GM23338 (cell line): Measurements from ENCODE around the gene RGL1. TPM values are rescaled to one million over a fixed set of nuclear protein-coding genes. Genes with fewer than 3 reads are reported as not detected.

Source experiments
- ATAC-seq: fragments of 200-7000 bp; cut with Tn5 transposase; 3 replicates; pipeline ENCODE4 v1.9.1; 2020
- DNase-seq: peaks from one replicate; pipeline ENCODE4 v3.0.0-alpha.2; 2015; ENCODE audit warnings: low spot score
- H2AFZ ChIP-seq: fragments of 200-600 bp; sonication (generic); 2 replicates; pipeline ENCODE4 v1.8.0; 2016; ENCODE audit warnings: antibody characterized with exemption, mild to moderate bottlenecking, moderate library complexity
- H3F3A ChIP-seq: fragments of 200-600 bp; sonication (generic); replicated peaks from 2 replicates; pipeline ENCODE4 v1.8.0; 2017; ENCODE audit warnings: antibody characterized with exemption, mixed run types, low read depth
- H3K27ac ChIP-seq: fragments of 200-600 bp; sonication (generic); 2 replicates; pipeline ENCODE4 v1.6.1; 2016; ENCODE audit warnings: low read depth
- H3K27me3 ChIP-seq: fragments of 200-600 bp; sonication (generic); 2 replicates; pipeline ENCODE4 v1.8.0; 2016; ENCODE audit warnings: mild to moderate bottlenecking, mixed run types, moderate library complexity; ENCODE audit not compliant: insufficient read depth
- H3K36me3 ChIP-seq: fragments of 200-600 bp; sonication (generic); 2 replicates; pipeline ENCODE4 v1.8.0; 2016; ENCODE audit warnings: mild to moderate bottlenecking; ENCODE audit not compliant: insufficient read depth
- H3K4me1 ChIP-seq: fragments of 200-600 bp; sonication (generic); 2 replicates; pipeline ENCODE4 v1.8.0; 2016; ENCODE audit warnings: mild to moderate bottlenecking, moderate library complexity; ENCODE audit not compliant: insufficient read depth
- H3K4me2 ChIP-seq: fragments of 200-600 bp; sonication (generic); 2 replicates; pipeline ENCODE4 v1.7.1; 2017; ENCODE audit warnings: mixed run types
- H3K4me3 ChIP-seq: fragments of 200-600 bp; sonication (generic); 2 replicates; pipeline ENCODE4 v1.6.1; 2016; ENCODE audit warnings: mixed run types
- H3K79me2 ChIP-seq: fragments of 200-600 bp; sonication (generic); replicated peaks from 2 replicates; pipeline ENCODE4 v1.8.0; 2017; ENCODE audit warnings: mild to moderate bottlenecking; ENCODE audit not compliant: insufficient read depth
- H3K9me2 ChIP-seq: fragments of 200-600 bp; sonication (generic); 2 replicates; pipeline ENCODE4 v1.8.0; 2017; ENCODE audit not compliant: insufficient read depth
- H4K20me1 ChIP-seq: fragments of 200-600 bp; sonication (generic); replicated peaks from 2 replicates; pipeline ENCODE4 v1.8.0; 2017; ENCODE audit warnings: mild to moderate bottlenecking; ENCODE audit not compliant: insufficient read depth
- H3K27ac Mint-ChIP-seq: 2 replicates; pipeline ENCODE4 v1.8.0; 2020; ENCODE audit warnings: inconsistent platforms, mild to moderate bottlenecking, moderate library complexity, mixed read lengths
- H3K27me3 Mint-ChIP-seq: 3 replicates; pipeline ENCODE4 v1.8.0; 2022; ENCODE audit warnings: low read depth, mild to moderate bottlenecking, moderate library complexity, mixed read lengths, inconsistent platforms; ENCODE audit not compliant: insufficient read depth, poor library complexity
- H3K36me3 Mint-ChIP-seq: 3 replicates; pipeline ENCODE4 v1.8.0; 2021; ENCODE audit warnings: low read depth, mild to moderate bottlenecking, inconsistent platforms, moderate library complexity, mixed read lengths
- H3K4me1 Mint-ChIP-seq: 3 replicates; pipeline ENCODE4 v1.8.0; 2020; ENCODE audit warnings: mild to moderate bottlenecking, inconsistent platforms, mixed read lengths
- H3K4me3 Mint-ChIP-seq: 3 replicates; pipeline ENCODE4 v1.8.0; 2021; ENCODE audit warnings: moderate library complexity, mild to moderate bottlenecking, inconsistent platforms, mixed read lengths
- H3K9me3 Mint-ChIP-seq: 3 replicates; pipeline ENCODE4 v1.8.0; 2020; ENCODE audit warnings: moderate library complexity, mild to moderate bottlenecking, inconsistent platforms, mixed read lengths
- CREB1 ChIP-seq: fragments of 250-450 bp; sonication (Bioruptor Pico); IDR thresholded peaks from 2 replicates; pipeline ENCODE4 v1.5.0; 2020; ENCODE audit warnings: low read depth, mild to moderate bottlenecking, moderate library complexity
- EZH2 ChIP-seq: fragments of 200-600 bp; sonication (generic); IDR thresholded peaks from one replicate; pipeline ENCODE4 v1.8.0; 2017; ENCODE audit warnings: antibody characterized with exemption, mild to moderate bottlenecking, low read depth; ENCODE audit not compliant: unreplicated experiment
- EZH2phosphoT487 ChIP-seq: fragments of 200-600 bp; sonication (generic); IDR thresholded peaks from one replicate; pipeline ENCODE4 v1.8.1; 2018; ENCODE audit warnings: antibody characterized with exemption; ENCODE audit not compliant: unreplicated experiment
- JUNB ChIP-seq: IDR thresholded peaks from one replicate; pipeline ENCODE4 v1.6.1; 2016; ENCODE audit warnings: antibody characterized with exemption; ENCODE audit not compliant: unreplicated experiment
- NANOG ChIP-seq: IDR thresholded peaks from 2 replicates; pipeline ENCODE4 v1.6.1; 2016; ENCODE audit warnings: antibody characterized with exemption, borderline replicate concordance
- POLR2AphosphoS5 ChIP-seq: IDR thresholded peaks from 2 replicates; pipeline ENCODE4 v1.6.1; 2016; ENCODE audit warnings: antibody characterized with exemption, low read depth
- STAT1 ChIP-seq: IDR thresholded peaks from one replicate; pipeline ENCODE4 v1.6.1; 2016; ENCODE audit warnings: antibody characterized with exemption; ENCODE audit not compliant: unreplicated experiment
- ZNF114 ChIP-seq: fragments of 250-450 bp; sonication (Bioruptor Pico); IDR thresholded peaks from 2 replicates; pipeline ENCODE4 v1.5.0; 2020; ENCODE audit warnings: mild to moderate bottlenecking, moderate library complexity
- ZNF331 ChIP-seq: fragments of 250-450 bp; sonication (Bioruptor Pico); IDR thresholded peaks from 2 replicates; pipeline ENCODE4 v1.5.0; 2020; ENCODE audit warnings: low read depth, mild to moderate bottlenecking, moderate library complexity
- polyA plus RNA-seq: library from polyadenylated mRNA; unstranded; fragments of >200 nt; fragmentation: Nextera tagmentation; extraction: Ambion mirVana; gene quantifications from 2 replicates; pipeline ENCODE4 v1.2.1, GENCODE V29; 2016
- total RNA-seq: library from RNA; depleted of rRNA; stranded (reverse); fragments of >200 nt; shearing (Covaris generic); gene quantifications from 2 replicates; pipeline ENCODE4 v1.2.3, GENCODE V29; 2014
- TF ChIP-seq, protein P1 (sequence below), 2 experiments: fragments of 200-600 bp in 1 of 2; sonication (generic) in 1 of 2; conservative IDR thresholded peaks; 2 replicates each; pipeline versions ENCODE4 v1.5.1 to v1.6.1; 2016 to 2017; ENCODE audit warnings: antibody characterized with exemption in 2 of 2, low read depth in 2 of 2, mild to moderate bottlenecking in 2 of 2, moderate library complexity in 1 of 2
- TF ChIP-seq, protein P2 (sequence below): fragments of 250-450 bp; sonication (Bioruptor Pico); IDR thresholded peaks from 2 replicates; pipeline ENCODE4 v1.5.0; 2020; ENCODE audit warnings: mild to moderate bottlenecking, moderate library complexity

The RGL1 gene
- total and polyA plus RNA-seq, 2 experiments from 2014 or later = 0.91 to 2.6 TPM

DNA sequence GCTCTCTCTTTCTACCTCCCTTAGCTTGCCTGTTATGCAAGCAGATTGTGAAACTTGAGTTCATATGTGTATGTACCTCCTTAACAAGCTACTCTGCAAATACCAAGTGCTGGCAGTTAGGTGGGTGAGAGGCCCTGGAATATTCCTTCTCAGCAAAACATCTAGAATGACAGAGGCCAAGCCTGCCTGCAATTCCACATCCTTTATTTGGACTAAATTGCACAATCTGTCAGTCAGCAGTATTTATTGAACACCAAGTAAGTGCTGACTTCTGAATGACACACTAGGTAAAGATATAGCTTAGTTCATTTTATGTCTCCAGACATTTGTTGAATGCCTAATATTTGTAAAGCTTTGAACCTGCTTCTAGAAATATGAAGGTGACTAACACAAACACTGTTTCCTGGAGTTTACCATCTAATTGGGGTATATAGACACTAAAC, 87.5 kb downstream of the RGL1 start:
- no peak for ATAC-seq

More for the DNA sequence above, 87.5 kb downstream of the RGL1 start:
- H3K4me3 ChIP-seq = no peak overlapping the region
- Mint-ChIP-seq H3K27ac (no peak overlapping the region), H3K4me3 (no peak overlapping the region), H3K36me3 (no peaks in the 10 kb centered on the region), H3K9me3 (no peaks in the 10 kb centered on the region), H3K27me3 (no peaks in the 10 kb centered on the region), H3K4me1 (peaks cover 11% of the 10 kb centered on the region; the same call in 2 of the 3 replicates)
- no peak for TF ChIP-seq POLR2AphosphoS5
- TF ChIP-seq CREB1 (CRISPR knock-in tag) = no peak
- TF ChIP-seq STAT1 = no peak
- TF ChIP-seq NANOG = no peak
- TF ChIP-seq ZNF114 = no peak
- no peak for TF ChIP-seq ZNF331
- TF ChIP-seq, protein P1, sequence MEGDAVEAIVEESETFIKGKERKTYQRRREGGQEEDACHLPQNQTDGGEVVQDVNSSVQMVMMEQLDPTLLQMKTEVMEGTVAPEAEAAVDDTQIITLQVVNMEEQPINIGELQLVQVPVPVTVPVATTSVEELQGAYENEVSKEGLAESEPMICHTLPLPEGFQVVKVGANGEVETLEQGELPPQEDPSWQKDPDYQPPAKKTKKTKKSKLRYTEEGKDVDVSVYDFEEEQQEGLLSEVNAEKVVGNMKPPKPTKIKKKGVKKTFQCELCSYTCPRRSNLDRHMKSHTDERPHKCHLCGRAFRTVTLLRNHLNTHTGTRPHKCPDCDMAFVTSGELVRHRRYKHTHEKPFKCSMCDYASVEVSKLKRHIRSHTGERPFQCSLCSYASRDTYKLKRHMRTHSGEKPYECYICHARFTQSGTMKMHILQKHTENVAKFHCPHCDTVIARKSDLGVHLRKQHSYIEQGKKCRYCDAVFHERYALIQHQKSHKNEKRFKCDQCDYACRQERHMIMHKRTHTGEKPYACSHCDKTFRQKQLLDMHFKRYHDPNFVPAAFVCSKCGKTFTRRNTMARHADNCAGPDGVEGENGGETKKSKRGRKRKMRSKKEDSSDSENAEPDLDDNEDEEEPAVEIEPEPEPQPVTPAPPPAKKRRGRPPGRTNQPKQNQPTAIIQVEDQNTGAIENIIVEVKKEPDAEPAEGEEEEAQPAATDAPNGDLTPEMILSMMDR (conservative IDR thresholded peaks at IDR 0.05; ENCODE audit: low read depth in 2 of 2) = no peak
- no peak for TF ChIP-seq EZH2
- no peak for TF ChIP-seq JUNB
- TF ChIP-seq EZH2phosphoT487 = no peak
- TF ChIP-seq, protein P2, sequence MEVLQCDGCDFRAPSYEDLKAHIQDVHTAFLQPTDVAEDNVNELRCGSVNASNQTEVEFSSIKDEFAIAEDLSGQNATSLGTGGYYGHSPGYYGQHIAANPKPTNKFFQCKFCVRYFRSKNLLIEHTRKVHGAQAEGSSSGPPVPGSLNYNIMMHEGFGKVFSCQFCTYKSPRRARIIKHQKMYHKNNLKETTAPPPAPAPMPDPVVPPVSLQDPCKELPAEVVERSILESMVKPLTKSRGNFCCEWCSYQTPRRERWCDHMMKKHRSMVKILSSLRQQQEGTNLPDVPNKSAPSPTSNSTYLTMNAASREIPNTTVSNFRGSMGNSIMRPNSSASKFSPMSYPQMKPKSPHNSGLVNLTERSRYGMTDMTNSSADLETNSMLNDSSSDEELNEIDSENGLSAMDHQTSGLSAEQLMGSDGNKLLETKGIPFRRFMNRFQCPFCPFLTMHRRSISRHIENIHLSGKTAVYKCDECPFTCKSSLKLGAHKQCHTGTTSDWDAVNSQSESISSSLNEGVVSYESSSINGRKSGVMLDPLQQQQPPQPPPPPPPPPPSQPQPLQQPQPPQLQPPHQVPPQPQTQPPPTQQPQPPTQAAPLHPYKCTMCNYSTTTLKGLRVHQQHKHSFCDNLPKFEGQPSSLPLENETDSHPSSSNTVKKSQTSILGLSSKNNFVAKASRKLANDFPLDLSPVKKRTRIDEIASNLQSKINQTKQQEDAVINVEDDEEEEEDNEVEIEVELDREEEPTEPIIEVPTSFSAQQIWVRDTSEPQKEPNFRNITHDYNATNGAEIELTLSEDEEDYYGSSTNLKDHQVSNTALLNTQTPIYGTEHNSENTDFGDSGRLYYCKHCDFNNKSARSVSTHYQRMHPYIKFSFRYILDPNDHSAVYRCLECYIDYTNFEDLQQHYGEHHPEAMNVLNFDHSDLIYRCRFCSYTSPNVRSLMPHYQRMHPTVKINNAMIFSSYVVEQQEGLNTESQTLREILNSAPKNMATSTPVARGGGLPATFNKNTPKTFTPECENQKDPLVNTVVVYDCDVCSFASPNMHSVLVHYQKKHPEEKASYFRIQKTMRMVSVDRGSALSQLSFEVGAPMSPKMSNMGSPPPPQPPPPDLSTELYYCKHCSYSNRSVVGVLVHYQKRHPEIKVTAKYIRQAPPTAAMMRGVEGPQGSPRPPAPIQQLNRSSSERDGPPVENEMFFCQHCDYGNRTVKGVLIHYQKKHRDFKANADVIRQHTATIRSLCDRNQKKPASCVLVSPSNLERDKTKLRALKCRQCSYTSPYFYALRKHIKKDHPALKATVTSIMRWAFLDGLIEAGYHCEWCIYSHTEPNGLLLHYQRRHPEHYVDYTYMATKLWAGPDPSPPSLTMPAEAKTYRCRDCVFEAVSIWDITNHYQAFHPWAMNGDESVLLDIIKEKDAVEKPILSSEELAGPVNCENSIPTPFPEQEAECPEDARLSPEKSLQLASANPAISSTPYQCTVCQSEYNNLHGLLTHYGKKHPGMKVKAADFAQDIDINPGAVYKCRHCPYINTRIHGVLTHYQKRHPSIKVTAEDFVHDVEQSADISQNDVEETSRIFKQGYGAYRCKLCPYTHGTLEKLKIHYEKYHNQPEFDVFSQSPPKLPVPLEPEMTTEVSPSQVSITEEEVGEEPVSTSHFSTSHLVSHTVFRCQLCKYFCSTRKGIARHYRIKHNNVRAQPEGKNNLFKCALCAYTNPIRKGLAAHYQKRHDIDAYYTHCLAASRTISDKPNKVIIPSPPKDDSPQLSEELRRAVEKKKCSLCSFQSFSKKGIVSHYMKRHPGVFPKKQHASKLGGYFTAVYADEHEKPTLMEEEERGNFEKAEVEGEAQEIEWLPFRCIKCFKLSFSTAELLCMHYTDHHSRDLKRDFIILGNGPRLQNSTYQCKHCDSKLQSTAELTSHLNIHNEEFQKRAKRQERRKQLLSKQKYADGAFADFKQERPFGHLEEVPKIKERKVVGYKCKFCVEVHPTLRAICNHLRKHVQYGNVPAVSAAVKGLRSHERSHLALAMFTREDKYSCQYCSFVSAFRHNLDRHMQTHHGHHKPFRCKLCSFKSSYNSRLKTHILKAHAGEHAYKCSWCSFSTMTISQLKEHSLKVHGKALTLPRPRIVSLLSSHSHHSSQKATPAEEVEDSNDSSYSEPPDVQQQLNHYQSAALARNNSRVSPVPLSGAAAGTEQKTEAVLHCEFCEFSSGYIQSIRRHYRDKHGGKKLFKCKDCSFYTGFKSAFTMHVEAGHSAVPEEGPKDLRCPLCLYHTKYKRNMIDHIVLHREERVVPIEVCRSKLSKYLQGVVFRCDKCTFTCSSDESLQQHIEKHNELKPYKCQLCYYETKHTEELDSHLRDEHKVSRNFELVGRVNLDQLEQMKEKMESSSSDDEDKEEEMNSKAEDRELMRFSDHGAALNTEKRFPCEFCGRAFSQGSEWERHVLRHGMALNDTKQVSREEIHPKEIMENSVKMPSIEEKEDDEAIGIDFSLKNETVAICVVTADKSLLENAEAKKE (CRISPR knock-in tag) = no peak
- no peaks in the 10 kb centered on the region for H3K9me2 ChIP-seq
- DNase-seq = no peak
- H3K27me3 ChIP-seq = no peaks in the 10 kb centered on the region
- no peak overlapping the region for H3K4me2 ChIP-seq
- no peaks in the 10 kb centered on the region for H4K20me1 ChIP-seq
- no peaks in the 10 kb centered on the region for H3F3A ChIP-seq
- no peak overlapping the region for H2AFZ ChIP-seq
- no peak overlapping the region for H3K27ac ChIP-seq
- H3K4me1 ChIP-seq = peaks cover 11% of the 10 kb centered on the region; the same call in 1 of the 2 replicates
- no peaks in the 10 kb centered on the region for H3K79me2 ChIP-seq
- H3K36me3 ChIP-seq = no peaks in the 10 kb centered on the region
